OCI-M2 (cell line): Measurements from ENCODE around the gene CPA4.

ENCODE experiments used
- DNase-seq: peaks from one replicate; lab custom pipeline; 2025; ENCODE audit not compliant: unreplicated experiment; lab: John Stamatoyannopoulos, UW

CPA4 gene

DNA sequence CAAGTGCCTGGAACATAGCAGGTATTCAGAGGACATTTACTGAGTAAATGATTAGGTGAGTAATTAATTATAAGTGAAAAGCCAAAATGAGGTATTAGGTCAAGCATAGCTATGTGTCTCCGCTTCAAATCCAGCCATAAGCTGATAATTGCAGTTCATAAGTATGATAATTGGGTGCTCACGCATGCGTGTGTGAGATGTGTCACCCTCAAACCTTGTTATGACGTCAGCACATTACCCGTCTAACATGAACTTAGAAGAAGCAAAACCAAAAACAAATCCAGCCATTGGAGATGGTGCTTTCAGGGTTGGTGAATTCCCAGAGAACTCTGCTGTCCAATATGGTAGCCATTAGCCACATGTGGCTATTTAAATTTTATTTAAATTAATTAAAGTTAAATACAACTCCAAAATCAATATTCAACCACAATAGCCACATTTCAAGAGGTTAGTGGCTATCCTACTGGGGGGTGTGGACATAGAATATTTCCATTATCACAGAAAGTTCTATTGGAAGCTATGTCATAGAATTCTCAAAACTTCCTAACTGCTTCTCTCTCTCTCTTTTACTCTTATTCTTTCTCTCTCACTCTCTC lies 51.4 kb downstream of the CPA4 start, which contains the start of gene CPA5:
TSS of gene CPA5 (plus strand) at position 546 of the 596 bp plus-strand sequence. CDS start 1,670 bp downstream, outside the sequence.
- no peak for DNase-seq

DNA sequence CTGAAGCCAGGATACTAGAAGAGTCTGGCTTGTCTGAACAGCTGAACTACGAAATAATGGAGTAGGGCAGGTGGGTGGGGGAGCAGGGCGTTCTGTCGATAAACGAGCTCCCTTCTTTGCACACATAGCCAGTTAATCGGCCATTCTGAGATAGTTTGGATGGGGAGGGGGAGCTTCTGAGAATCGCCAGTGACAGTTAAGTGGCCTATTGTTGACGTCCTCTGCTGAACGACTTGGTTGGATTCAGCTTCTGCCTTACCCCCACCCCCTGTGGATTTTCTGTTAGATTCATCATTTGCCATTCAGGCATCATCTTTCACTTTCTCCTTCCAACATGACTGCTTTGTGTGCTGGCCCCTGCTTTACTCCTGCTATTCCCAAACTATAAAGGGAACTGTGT lies 52.2 kb downstream of the CPA4 start:
- no peak for DNase-seq

DNA sequence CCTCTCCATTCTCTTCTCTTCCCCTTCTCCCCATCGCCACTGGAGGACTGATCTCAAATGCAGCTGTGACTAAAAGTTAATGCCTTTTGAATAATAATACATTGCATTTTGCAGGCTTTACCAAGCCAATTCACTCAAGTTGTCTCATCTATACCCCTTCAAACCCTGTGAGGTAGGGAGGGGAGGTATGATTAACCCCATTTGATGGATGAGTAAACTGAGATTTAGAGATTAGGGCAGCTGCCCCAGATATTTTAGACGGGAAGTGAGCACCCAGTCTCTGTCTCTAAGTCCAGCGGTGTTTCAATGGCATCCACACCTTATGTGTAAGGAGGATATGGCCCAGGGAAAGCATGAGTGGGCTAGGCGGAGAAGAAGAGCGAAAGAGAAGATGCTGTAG lies 52.8 kb downstream of the CPA4 start:
- DNase-seq: no peak

DNA sequence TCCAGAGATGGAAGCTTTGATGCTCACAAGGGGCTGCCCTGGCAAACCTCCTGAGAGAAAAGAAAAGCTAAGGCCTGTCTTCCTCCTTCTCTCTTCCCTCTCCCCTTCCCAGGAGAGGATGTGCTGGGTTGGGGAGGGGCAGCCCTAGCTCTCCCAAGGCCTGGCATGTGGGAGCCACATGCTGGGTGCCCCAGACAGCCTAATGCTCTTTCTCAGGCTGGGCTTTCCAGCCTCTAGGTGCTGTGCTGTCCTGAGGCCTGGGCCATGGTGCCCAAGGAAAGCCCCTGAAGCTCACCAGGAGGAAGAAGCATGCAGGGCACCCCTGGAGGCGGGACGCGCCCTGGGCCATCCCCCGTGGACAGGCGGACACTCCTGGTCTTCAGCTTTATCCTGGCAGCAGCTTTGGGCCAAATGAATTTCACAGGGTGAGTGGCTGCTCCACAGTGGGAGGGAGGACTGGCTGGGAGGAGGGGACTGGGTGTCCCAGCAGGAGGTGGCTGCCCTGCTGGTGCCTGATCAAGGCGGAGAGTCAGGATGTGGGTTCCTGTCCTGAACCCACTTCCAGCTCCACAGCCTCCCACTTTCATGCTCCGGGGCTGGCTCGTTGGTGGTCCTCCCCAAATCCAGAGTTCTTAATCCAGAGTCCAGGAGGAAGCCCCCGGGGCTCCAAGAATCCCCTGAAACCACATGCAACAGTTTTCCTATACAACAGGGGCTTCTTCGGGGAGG lies 53.4 kb downstream of the CPA4 start:
- DNase-seq: no peak

DNA sequence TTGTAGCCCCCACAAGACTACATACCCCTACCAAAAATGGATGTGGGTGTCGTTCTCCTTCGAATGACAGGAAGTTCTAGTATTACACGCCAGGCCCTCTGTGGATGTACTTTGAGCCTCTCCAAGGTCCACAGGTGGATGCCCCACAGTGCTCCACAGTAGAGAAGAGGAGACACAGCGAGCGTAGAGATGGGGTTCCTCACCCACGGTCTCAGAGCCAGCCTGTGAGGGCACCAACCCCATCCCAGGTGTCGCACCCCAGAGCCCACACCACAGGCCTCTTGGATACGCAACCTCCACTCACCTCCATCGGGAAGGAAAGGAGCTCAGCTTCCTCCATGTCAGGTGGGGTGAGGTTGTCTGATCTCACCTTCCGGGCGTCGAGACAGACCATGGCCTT lies 54.0 kb downstream of the CPA4 start:
- DNase-seq: no peak

DNA sequence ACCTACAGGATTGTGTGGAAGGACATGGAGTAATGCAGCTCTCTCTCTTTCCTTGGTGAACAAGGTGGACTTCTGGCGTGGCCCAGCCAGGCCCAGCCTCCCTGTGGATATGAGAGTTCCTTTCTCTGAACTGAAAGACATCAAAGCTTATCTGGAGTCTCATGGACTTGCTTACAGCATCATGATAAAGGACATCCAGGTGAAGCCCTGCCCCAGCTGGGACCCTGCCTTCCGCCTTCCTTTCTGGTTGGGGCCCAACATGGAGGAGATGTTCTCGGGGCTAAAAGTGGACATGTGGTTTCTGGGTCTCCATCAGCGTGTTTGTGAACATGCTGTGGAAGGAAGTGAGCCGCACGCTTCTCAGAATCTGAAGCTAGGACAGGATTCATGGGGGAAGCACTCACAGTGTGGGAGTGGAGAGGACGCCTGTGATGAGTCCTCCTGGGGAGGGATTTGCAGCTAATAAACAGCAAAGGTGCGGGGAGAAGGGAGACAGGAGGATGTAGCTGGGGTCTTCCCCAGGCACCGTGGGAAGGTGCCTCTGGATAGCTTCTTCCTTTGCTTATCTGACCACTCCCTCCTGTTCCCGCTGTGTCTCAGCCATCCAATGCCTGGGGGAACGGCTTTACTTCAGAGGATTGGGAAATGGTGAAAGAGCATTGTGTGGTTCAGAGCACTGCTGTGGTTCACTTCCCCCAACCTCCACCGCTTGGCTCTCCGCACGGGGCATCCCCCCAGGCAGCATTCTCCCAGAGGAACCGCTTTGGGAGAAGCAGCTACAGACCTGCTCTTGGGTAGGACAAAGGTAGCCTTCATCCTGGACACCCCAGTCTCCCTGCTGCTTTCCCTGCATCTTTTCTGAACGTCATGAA lies 57.2 kb downstream of the CPA4 start:
- no peak for DNase-seq

DNA sequence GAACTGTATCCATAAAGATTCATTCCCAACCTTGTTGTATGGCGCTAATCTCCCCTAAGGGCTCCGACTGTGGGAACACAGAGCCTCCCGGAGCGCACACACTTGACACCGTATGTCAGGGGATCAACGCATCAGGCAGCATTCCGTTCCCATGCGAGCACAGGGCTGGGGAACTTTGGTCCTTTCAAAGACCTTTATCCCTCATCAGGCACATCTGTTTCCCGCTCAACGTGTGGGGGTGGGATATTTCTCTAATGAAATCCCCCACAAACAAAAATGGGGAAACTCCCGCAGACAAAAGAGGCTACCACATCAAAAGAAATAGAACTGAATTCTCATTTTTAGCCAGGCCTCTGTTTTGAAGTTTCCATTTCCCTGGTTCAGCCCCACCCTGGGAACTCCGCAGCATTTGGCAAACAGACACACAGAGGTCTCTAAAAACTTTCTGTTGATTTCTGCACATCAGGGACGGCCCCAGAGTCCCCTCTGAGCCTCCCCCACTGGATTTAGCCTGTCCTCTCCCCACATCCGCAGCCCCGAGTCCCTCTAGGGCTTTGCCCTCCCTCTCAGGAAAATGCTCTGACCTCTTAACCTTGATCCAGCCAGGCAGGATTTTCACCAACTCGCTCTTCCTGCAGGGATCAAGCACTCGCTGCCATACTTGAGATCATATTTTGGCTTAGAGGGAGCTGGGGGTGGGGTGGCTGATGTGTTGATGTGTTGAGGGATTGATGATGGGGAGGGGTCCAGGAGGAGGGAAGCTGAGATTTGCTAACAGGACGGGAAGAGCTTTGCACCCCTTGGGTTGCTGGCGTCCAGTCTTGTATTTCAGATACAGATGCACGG lies 58.2 kb downstream of the CPA4 start:
- DNase-seq: no peak

DNA sequence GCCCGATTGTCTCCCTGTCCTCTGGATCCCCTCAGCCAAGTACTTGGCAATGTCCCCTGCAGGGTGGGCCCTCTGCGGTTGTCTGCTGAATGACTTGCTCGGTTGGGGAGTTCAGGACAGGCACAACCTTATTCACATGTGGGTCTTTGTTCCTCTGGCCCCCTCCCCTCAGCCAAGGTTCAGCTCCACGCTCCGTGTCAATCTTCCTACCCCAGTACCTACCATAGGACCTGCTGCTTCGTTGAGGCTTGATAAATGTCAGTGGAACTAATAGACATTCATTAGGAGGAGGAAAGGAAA lies 58.8 kb downstream of the CPA4 start:
- no peak for DNase-seq

DNA sequence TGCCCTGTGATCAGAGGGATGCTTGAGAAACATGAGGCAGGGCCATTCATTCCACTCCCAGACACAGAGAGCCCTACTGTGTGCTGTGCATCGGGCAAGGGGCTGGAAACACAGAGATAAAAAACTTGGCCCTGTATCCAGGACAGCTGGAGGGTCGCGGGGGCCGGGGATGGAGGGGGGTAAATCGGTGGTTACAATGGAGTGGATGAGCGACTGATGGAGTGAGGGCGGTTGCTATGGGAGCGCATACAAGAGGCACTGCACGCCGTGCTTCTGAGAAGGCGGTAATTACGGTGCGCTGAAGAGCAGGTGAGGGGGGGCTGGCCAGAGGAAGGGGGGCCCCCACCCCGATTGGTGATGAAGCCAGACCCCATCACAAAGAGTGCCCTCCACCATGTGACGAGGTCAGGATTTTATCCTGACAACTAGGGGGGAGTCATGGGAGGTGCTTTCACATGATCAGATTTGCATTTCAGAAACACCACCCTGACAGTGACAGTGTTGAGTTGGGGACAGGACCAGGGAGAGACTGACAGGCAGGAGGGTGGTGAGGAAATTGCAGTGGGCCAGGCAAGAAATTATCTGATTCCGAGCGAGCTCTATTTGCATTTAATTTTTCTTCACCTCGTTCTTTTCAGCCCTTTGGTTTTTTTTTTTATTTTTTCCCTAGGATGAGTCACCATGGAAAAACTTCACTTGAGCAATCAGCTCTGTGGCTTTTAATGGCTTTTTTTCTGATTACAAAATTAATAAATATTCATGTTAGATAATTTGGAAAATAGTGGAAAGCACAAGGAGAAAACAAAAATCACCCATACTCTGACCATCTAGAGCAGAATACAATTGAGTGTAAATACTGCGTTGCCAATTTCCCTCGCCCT lies 59.5 kb downstream of the CPA4 start:
- DNase-seq: no peak

DNA sequence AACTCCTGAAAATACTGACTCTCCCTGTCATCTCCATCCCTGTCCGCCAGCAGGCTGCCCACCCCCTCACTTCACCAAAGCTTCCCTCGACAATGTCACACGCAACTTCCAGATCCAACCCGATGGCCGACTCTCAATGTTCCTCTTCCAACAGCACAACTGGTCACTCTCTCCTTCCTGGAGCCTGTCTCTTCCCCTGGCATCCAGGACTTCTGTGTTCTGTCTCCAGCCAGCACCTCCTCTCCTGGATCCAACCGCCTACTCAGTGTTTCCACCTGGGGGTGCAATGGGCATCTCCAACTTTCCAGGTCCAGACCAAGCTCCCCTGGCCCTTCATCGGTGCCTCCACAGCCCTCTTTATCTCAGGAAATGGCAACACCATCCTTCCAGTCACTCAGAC lies 60.2 kb downstream of the CPA4 start:
- no peak for DNase-seq

DNA sequence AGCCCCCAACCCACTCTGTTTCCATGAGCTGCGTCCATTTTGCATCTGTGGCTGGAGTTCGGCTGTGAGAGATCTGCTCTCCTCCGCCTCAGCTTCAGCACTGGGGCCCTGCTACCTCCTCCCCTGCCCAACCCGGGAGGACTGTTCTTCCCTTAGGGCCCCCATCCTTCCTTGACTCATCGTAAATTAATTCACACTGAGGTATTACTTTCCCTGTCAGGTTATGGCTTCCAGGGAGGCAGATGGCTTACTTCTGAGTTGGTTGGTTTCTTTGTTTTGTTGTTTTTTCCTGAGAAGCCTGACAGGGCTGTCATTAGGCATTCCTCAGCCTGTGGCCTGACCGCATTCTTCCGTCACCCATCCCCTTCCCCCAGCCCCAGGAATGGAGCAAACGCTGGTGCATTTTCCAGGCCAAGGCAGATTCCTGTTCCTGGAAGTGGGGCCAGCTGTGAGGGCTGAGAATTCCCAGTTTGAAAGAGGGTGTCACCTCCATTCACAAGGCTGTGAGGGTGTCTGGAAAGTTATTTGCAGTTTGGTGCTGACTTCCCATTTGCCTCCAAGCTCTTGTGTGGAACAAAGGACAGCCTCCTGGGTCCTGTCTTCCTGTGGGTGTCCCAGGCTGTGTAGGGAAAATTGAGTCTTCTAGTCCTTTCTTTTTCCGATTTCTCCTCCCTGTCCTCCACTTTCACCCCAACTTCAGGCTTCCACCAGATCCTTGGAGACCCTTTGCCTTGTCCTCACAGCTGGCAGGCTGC lies 63.3 kb downstream of the CPA4 start:
- no peak for DNase-seq

DNA sequence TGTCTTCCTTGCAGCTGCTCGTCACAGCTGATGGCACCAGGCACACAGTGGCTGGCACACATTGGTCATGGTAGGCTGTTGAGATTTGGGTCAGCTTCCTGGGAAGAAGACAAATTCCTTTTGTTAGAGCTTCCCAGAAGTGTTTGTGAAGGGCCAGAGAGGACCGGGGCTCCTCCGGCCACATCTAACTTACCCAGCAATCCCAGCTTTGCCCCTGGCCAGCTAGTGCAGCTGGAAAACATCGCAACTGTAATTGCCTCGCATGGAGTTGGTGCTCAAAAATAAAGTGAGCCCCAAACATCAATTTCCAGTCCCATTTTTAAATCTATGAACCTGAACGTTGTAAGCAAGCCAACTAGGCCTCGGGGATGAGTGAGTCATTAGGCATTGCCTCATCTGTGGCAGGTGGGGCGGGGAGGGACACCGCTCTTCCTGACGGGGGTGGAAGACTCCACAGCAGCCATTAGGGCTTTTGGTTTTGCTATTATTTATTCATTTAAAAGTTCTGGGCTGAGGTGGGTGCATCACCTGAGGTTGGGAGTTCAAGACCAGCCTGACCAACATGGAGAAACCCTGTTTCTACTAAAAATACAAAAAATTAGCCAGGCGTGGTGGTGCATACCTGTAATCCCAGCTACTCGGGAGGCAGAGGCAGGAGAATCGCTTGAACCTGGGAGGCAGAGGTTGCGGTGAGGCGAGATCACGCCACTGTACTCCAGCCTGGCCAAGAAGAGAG lies 64.1 kb downstream of the CPA4 start:
- DNase-seq: no peak

DNA sequence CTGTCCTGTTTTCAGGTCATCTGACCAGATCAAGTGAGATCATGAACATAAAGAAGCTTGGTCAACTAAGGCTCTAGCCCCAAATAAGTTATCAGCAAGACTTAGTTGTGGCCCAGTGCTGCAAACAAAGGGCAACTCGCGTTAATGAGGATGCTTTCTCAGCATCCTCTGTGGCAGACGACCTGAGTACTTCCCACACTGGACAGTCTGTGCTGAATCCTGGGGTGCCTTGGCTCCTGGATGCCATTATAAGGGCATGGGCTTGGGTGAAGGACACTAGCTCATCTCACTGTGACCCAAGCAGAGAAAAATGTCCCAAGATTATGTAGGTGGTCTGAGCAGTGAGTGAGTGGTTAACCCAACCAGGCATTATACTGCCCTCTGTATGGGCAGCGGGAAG lies 65.5 kb downstream of the CPA4 start:
- DNase-seq: no peak

DNA sequence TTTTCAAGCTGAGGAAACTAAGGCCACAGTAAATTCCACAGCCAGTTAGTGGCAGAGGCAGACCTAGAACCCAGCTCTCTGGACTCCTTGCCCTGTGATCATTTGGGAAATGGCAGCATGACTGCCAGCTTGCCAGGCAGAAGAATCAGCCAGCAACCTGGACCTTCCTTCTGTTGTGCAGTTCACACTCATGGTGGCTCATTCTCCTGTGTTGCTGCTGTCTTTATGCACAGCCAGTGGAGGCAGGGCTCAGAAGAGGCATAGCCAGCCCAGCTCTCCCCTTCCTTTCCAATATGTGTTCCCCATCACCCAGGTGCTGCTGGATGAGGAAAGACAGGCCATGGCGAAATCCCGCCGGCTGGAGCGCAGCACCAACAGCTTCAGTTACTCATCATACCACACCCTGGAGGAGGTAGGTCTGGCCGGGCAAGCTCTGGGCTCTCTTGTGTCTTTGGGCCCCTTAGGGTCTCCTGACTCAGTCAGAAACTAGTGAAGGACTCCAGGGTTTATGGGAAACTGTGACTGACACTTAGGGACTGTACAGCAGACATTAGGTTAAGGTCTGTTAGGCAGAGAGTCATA lies 66.4 kb downstream of the CPA4 start:
- no peak for DNase-seq

DNA sequence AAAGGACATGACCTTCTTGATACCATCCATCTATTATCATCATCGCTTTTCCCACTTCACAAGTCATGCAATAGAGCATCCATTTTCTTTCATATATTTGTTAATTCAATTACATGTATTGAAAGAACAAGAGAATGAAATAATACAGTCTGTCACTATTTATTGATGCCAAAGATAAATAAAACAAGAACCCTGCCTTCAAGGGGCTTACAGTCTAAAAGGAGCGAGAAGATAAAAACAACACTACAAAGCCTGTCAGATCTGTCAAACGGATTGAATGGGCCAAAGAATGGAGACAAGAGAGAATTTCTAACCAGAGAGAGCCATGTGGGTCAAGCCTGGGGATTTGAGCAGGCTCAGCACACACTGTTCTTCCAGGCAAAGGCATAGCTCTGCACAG lies 67.6 kb downstream of the CPA4 start:
- no peak for DNase-seq

DNA sequence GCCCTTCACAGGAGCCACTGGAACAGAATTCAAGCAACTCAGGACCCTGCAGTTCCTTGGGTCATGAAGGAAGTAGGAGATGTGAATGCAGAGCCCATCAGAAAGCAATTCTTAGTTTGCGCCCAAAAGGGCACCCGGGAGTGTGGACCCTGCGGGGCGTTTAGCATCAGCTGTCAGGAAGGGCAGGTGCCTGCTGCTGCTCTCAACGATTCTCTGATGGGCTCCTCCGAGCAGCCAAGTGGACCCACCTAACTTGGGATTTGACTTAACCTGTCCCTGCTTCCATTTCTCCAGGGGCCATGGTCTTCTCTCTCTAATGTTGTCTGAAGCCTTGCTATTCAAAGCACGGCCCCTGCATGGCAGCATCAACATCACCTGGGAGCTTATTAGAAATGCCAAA lies 68.7 kb downstream of the CPA4 start:
- DNase-seq: no peak

DNA sequence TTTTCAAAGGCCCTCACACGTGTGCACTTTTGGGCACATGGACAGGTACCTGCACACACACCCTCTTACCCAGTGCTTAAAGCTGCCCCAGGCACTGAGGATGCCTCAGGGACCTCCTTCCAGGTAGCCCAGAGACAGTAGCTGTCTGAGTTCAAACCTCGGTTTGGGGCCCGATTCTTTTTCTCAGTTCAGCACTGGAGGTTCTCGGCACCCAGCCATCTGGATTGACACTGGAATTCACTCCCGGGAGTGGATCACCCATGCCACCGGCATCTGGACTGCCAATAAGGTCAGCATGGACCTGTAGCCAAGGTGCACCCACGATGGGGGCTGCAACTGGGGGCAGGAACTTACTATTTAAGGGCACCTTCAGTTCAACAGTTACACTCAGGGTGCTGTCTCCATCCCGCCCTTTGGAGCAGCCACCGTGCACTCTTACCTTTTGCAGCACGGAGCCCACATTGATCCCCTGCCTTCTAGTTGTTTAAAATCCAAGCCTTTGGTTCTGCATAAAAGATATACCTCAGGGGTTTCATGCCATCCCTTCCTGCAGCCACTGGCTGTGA lies 69.4 kb downstream of the CPA4 start:
- no peak for DNase-seq
